HepG2 (cell line): ENCODE data around the gene ADAM22. TPM values are rescaled to one million over a fixed set of nuclear protein-coding genes. Genes with fewer than 3 reads are reported as not detected.

Experiments
- ATAC-seq: fragments of 200-7000 bp; cut with Tn5 transposase; 3 replicates; pipeline ENCODE4 v1.9.1; 2020; ENCODE audit warnings: mild to moderate bottlenecking, moderate library complexity
- BruUV-seq: library from RNA; stranded (reverse); fragments of 400-500 nt; replicated peaks from 2 replicates; lab custom pipeline; 2021; lab: Mats Ljungman, UMichigan
- CTCF ChIA-PET: fragments of 300-600 bp; formaldehyde crosslinking; extraction: SDS; loops from one replicate; lab custom pipeline; 2021; ENCODE audit warnings: low total read pairs, inconsistent platforms, low intra/inter-chr PET ratio; lab: Yijun Ruan, JAX
- POLR2A ChIA-PET: fragments of 350-600 bp; sonication (Branson Sonifier 250); formaldehyde crosslinking; loops from one replicate; lab custom pipeline; 2020; ENCODE audit warnings: antibody characterized with exemption, inconsistent platforms; lab: Yijun Ruan, JAX
- DNase-seq: peaks from one replicate; pipeline ENCODE4 v3.0.0-alpha.2; 2015; ENCODE audit warnings: low spot score
- FAIRE-seq: peaks from 3 replicates; lab custom pipeline; 2011; peaks lifted over from hg19 to GRCh38; lab: Jason Lieb, UNC
- H2AFZ ChIP-seq: one replicate; pipeline ENCODE4 v1.6.1; 2011; ENCODE audit warnings: low read length, inconsistent platforms
- H3K27ac ChIP-seq: fragments of 300-600 bp; 3 replicates; pipeline ENCODE4 v1.8.0; 2011; ENCODE audit warnings: mixed run types, mild to moderate bottlenecking, mixed read lengths, low read length, inconsistent platforms; ENCODE audit not compliant: insufficient read depth; ENCODE audit errors: extremely low read length
- H3K27me3 ChIP-seq, 2 experiments: fragments of 200-600 bp in 1 of 2; 2 replicates in 1 of 2; 3 replicates in 1 of 2; pipeline versions ENCODE4 v1.6.0 to v1.8.0; 2011; ENCODE audit warnings: low read length in 2 of 2, mild to moderate bottlenecking in 2 of 2, moderate library complexity in 2 of 2, inconsistent platforms in 1 of 2; ENCODE audit not compliant: insufficient read depth in 2 of 2, control insufficient read depth in 1 of 2
- H3K36me3 ChIP-seq, 2 experiments: fragments of 200-600 bp in 1 of 2; replicated peaks in 1 of 2; 2 replicates in 1 of 2; 3 replicates in 1 of 2; pipeline versions ENCODE4 v1.5.1 to v1.8.0; 2011; ENCODE audit warnings: low read length in 2 of 2, inconsistent platforms in 1 of 2; ENCODE audit not compliant: insufficient read depth in 2 of 2, control insufficient read depth in 1 of 2
- H3K4me1 ChIP-seq: 2 replicates; pipeline ENCODE4 v1.5.1; 2012; ENCODE audit warnings: low read length, inconsistent platforms; ENCODE audit not compliant: insufficient read depth
- H3K4me2 ChIP-seq: 2 replicates; pipeline ENCODE4 v1.6.0; 2011; ENCODE audit warnings: low read depth, low read length, inconsistent platforms
- H3K4me3 ChIP-seq, 3 experiments: fragments of 200-600 bp in 1 of 3; sonication (generic), shearing (Covaris generic) in 1 of 3; replicated peaks in 1 of 3; 2 replicates each; pipeline ENCODE4 v1.5.1; 2011 to 2016; ENCODE audit warnings: low read length in 3 of 3, inconsistent platforms in 2 of 3, low read depth in 2 of 3, mild to moderate bottlenecking in 2 of 3, control low read depth in 1 of 3, mixed read lengths in 1 of 3; ENCODE audit not compliant: insufficient read depth in 1 of 3
- H3K79me2 ChIP-seq: one replicate; pipeline ENCODE4 v1.6.1; 2011; ENCODE audit warnings: low read length, inconsistent platforms; ENCODE audit not compliant: insufficient read depth
- H3K9ac ChIP-seq: 2 replicates; pipeline ENCODE4 v1.6.0; 2011; ENCODE audit warnings: mild to moderate bottlenecking, low read depth, low read length, inconsistent platforms; ENCODE audit not compliant: insufficient read depth
- H3K9me3 ChIP-seq: 2 replicates; pipeline ENCODE4 v1.5.1; 2012; ENCODE audit warnings: mild to moderate bottlenecking, low read length
- H4K20me1 ChIP-seq: 2 replicates; pipeline ENCODE4 v1.6.0; 2011; ENCODE audit warnings: inconsistent platforms, mild to moderate bottlenecking, low read length, moderate library complexity; ENCODE audit not compliant: insufficient read depth
- ARNT ChIP-seq: fragments of 450-650 bp; IDR thresholded peaks from 2 replicates; pipeline ENCODE4 v1.6.1; 2017
- BRD4 ChIP-seq: sonication (generic); formaldehyde crosslinking; IDR thresholded peaks from 2 replicates; pipeline ENCODE4 v1.4.0; 2020; ENCODE audit warnings: missing genetic modification reagents
- CENPBD1 ChIP-seq: sonication (generic); formaldehyde crosslinking; IDR thresholded peaks from 2 replicates; pipeline ENCODE4 v1.8.0; 2022; ENCODE audit warnings: missing genetic modification reagents, low read depth, mild to moderate bottlenecking, borderline replicate concordance
- DRAP1 ChIP-seq: IDR thresholded peaks from 2 replicates; pipeline ENCODE4 v1.6.1; 2016; ENCODE audit warnings: missing genetic modification reagents, missing compliant biosample characterization
- GTF2F1 ChIP-seq: fragments of 150-350 bp; IDR thresholded peaks from 2 replicates; pipeline ENCODE4 v1.6.1; 2014; ENCODE audit warnings: low read length
- MXD1 ChIP-seq: sonication (generic); formaldehyde crosslinking; IDR thresholded peaks from 2 replicates; pipeline ENCODE4 v1.4.0; 2020; ENCODE audit warnings: mild to moderate bottlenecking, missing genetic modification reagents
- NBN ChIP-seq: fragments of 450-650 bp; conservative IDR thresholded peaks from 2 replicates; pipeline ENCODE4 v1.6.1; 2017
- NCOR1 ChIP-seq: fragments of 200-600 bp; sonication (generic); IDR thresholded peaks from 2 replicates; pipeline ENCODE4 v1.7.0; 2017; ENCODE audit warnings: antibody characterized with exemption, low read length, borderline replicate concordance
- NR2C2 ChIP-seq: sonication (generic); formaldehyde crosslinking; IDR thresholded peaks from 2 replicates; pipeline ENCODE4 v1.4.0; 2020; ENCODE audit warnings: missing genetic modification reagents, mild to moderate bottlenecking, moderate library complexity, borderline replicate concordance
- PITX1 ChIP-seq: sonication (generic); formaldehyde crosslinking; IDR thresholded peaks from 2 replicates; pipeline ENCODE4 v1.5.1; 2020; ENCODE audit warnings: mild to moderate bottlenecking, missing genetic modification reagents
- PPARG ChIP-seq: conservative IDR thresholded peaks from 2 replicates; pipeline ENCODE4 v1.6.1; 2016; ENCODE audit warnings: missing biosample characterization, missing genetic modification reagents
- RBFOX2 ChIP-seq: fragments of 200-400 bp; formaldehyde crosslinking; IDR thresholded peaks from 2 replicates; pipeline ENCODE4 v1.6.1; 2017; ENCODE audit warnings: low read depth, mild to moderate bottlenecking, low read length
- SETDB1 ChIP-seq: sonication (generic); formaldehyde crosslinking; IDR thresholded peaks from 2 replicates; pipeline ENCODE4 v1.5.1; 2020; ENCODE audit warnings: missing genetic modification reagents, mild to moderate bottlenecking, borderline replicate concordance
- ZBTB21 ChIP-seq: sonication (generic); formaldehyde crosslinking; IDR thresholded peaks from 2 replicates; pipeline ENCODE4 v1.4.0; 2020; ENCODE audit warnings: missing genetic modification reagents
- ZNF205 ChIP-seq: IDR thresholded peaks from 2 replicates; pipeline ENCODE4 v1.6.1; 2018; ENCODE audit warnings: missing biosample characterization, missing genetic modification reagents
- ZNF382 ChIP-seq: sonication (generic); formaldehyde crosslinking; IDR thresholded peaks from 2 replicates; pipeline ENCODE4 v1.5.0; 2020; ENCODE audit warnings: missing genetic modification reagents, mild to moderate bottlenecking, borderline replicate concordance
- ZNF513 ChIP-seq: sonication (generic); formaldehyde crosslinking; conservative IDR thresholded peaks from 2 replicates; pipeline ENCODE4 v1.5.0; 2020; ENCODE audit warnings: missing genetic modification reagents
- ZNF552 ChIP-seq: sonication (generic); formaldehyde crosslinking; IDR thresholded peaks from 2 replicates; pipeline ENCODE4 v1.9.0; 2022; ENCODE audit warnings: missing genetic modification reagents, mild to moderate bottlenecking, borderline replicate concordance
- WGBS: methylation state at CpG from one replicate; pipeline ENCODE4 v1.1.6; 2017; ENCODE audit warnings: low lambda C conversion rate; 5-methylcytosine and 5-hydroxymethylcytosine counted together
- in situ Hi-C: cut with HindIII; loops from 2 replicates; pipeline ENCODE4 v1.10.0; 2017; ENCODE audit warnings: low pct_unique_long_range_greater_than_20kb; ENCODE audit not compliant: extremely low pct_ligation_motif_present
- intact Hi-C: fragments of 100-400 bp; cut with micrococcal nuclease; formaldehyde crosslinking; loops from one replicate; pipeline ENCODE4 v1.10.0; 2022; ENCODE audit not compliant: unreplicated experiment
- polyA plus RNA-seq, 8 experiments: library from polyadenylated mRNA; depleted of rRNA in 3 of 8; stranded (reverse) in 7 of 8; unstranded in 1 of 8; fragments of >200 nt; fragmentation: Illumina TruSeq in 4 of 8; extraction: Trizol in 4 of 8; gene quantifications; 2 replicates each; pipeline versions ENCODE4 v1.2.1 to v1.2.3, GENCODE V29; 2011 to 2016; ENCODE audit warnings: low read depth in 4 of 8, missing spikeins in 1 of 8, mixed read lengths in 1 of 8; ENCODE audit not compliant: insufficient read depth in 1 of 8
- total RNA-seq, 5 experiments: library from RNA; depleted of rRNA; stranded (reverse); fragments of >200 nt; fragmentation: Illumina TruSeq; extraction: Trizol; gene quantifications; 2 replicates each; pipeline ENCODE4 v1.2.3, GENCODE V29; 2016; ENCODE audit warnings: low read depth in 1 of 5

Gene ADAM22
- total and polyA plus RNA-seq, 2 of the 13 experiments (the other 11 are each of a cell fraction or from before 2014, with no cell fraction given), result 1.9 to 6.7 TPM

- CTCF ChIA-PET, result no interaction called here
- TF ChIP-seq DRAP1, result no peak
- no peak for TF ChIP-seq ZNF205 (CRISPR knock-in tag)
- no peak for TF ChIP-seq ZNF513 (CRISPR knock-in tag)
- no peak for TF ChIP-seq NCOR1
- TF ChIP-seq ZNF382, result no peak
- TF ChIP-seq PITX1 (CRISPR knock-in tag), result no peak
- no peak for TF ChIP-seq ZBTB21 (CRISPR knock-in tag)
- no peak for TF ChIP-seq NR2C2 (CRISPR knock-in tag)
- no peak for TF ChIP-seq PPARG (CRISPR knock-in tag)
- TF ChIP-seq MXD1 (CRISPR knock-in tag), result no peak
- TF ChIP-seq RBFOX2, result no peak
- TF ChIP-seq ARNT, result no peak
- TF ChIP-seq SETDB1 (CRISPR knock-in tag), result no peak
- no peak for TF ChIP-seq CENPBD1 (CRISPR knock-in tag)
- TF ChIP-seq NBN, result no peak
- no peak for TF ChIP-seq BRD4 (CRISPR knock-in tag)
- TF ChIP-seq ZNF552 (CRISPR knock-in tag), result no peak
- no peak for TF ChIP-seq GTF2F1
- no peaks in the 10 kb centered on the region for H4K20me1 ChIP-seq
- H3K4me2 ChIP-seq, result no peak overlapping the region
- no peaks in the 10 kb centered on the region for H3K36me3 ChIP-seq
- H3K4me3 ChIP-seq, result no peak overlapping the region
- POLR2A ChIA-PET, result no interaction called here
- intact Hi-C loops, result no loop called here
- no peak overlapping the region for H3K9ac ChIP-seq
- H3K27me3 ChIP-seq, result no peaks in the 10 kb centered on the region
- H3K4me1 ChIP-seq, result no peaks in the 10 kb centered on the region
- no peaks in the 10 kb centered on the region for H3K79me2 ChIP-seq
- no peak for DNase-seq
- no peak overlapping the region for H2AFZ ChIP-seq
- H3K27ac ChIP-seq, result no peak overlapping the region
- WGBS, result 67% methylated on average over 2 of the region's 2 CpGs
- FAIRE-seq, result no peak
- in situ Hi-C loops, result no loop called here
- peak; percentile 45; the same call in 2 of the 3 replicates for ATAC-seq
- BruUV-seq, result no TSS peak
- no peaks in the 10 kb centered on the region for H3K9me3 ChIP-seq
These were observed 149.8 kb downstream of the ADAM22 start for GRCh38 chr7:88083883-88084282.
